Hematopoietic multipotent progenitor cell treated with erythropoietin and hydrocortisone succinate and interleukin-3 and kit ligand, for 17 days (in vitro differentiated cells): ENCODE results near the gene TEAD2.
"Not testable (repeated sequence)": the region's sequence is repeated elsewhere in the genome, so short reads cannot be mapped to it uniquely, and the experiment has no call there.

Experiments used
- DNase-seq: peaks from one replicate; pipeline ENCODE4 v3.0.0-alpha.2; 2015; ENCODE audit warnings: low spot score

Gene TEAD2

GRCh38 chr19:49383599-49383998 is 21.4 kb upstream of the TEAD2 start:
- DNase-seq = no peak

DNA sequence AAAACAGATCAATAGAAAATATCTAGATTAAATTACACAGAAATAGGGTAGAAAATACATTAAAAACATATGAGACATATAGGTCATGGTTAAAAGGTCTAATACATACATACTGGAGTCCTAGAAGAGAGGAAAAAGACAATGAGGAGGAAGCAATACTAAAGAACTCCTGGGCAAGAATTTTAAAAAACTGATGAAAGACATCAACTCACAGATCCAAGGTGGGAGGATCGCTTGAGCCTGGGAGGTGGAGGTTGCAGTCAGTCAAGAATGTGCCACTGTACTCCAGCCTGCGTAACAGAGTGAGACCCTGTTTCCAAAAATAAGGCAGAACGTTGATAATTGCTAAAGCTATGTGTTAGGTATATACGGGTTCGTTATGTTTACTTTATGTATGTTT is 20.4 kb upstream of the TEAD2 start:
- DNase-seq = no peak

DNA sequence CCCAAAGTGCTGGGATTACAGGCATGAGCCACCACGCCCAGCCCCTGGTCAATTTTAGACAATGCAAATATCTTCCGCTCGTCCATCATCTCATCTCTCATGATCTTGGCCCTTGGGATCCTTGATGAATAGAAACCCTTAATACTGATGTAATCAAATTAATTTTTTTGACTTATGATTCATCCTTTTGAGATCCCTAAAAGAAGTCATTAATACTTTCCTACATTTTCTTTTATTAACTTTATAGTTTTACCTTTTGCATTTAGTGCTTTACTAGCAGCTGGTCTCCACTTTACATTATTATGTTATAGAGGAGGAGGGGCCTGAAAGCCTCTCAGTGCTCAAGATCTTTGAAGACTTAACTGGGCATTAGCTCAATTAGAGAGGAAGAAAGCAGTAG is 18.2 kb upstream of the TEAD2 start:
- DNase-seq = no peak

DNA sequence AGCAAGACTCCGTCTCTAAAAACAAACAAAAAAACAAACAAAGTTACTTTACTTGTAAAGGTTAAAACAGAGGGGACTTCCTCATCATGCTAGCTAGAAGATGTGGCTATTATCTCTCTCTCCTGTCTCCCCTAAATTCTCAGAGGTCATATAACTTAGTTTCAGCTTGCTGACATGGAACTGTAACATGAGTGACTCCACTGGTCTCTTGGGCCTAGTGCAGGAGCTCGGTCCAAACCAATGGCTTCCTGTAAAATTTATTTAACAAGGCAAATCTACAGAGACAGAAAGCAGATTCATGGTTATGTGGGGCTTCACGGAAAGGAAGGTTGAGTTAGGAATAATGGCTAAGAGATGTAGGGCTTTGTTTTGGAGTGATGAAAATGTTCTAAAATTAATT is 16.3 kb upstream of the TEAD2 start:
- DNase-seq = no peak

DNA sequence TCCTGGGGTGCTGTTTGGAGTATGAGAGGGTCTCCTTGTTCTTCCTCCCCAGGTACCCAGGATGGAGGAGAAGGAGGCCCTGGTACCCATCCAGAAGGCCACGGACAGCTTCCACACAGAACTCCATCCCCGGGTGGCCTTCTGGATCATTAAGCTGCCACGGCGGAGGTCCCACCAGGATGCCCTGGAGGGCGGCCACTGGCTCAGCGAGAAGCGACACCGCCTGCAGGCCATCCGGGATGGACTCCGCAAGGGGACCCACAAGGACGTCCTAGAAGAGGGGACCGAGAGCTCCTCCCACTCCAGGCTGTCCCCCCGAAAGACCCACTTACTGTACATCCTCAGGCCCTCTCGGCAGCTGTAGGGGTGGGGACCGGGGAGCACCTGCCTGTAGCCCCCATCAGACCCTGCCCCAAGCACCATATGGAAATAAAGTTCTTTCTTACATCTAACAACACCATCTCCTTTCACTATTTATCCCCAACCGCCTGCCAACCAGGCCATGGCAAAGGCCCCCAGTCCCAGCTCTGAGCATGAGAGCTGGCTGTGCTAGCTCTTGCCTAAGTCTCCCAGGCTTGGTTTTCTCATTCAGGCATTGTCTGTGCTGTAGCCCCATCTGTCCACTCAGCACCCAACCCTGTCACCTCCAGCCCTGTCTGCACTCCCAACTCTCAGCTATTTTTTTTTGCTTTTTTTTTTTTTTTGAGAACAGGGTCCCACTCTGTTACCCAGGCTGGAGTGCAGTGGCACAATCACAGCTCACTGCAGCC is 12.6 kb upstream of the TEAD2 start:
- no peak for DNase-seq

- not testable (repeated sequence) for DNase-seq
Measured at GRCh38 chr19:49373174-49373573, 11.0 kb upstream of the TEAD2 start.

DNA sequence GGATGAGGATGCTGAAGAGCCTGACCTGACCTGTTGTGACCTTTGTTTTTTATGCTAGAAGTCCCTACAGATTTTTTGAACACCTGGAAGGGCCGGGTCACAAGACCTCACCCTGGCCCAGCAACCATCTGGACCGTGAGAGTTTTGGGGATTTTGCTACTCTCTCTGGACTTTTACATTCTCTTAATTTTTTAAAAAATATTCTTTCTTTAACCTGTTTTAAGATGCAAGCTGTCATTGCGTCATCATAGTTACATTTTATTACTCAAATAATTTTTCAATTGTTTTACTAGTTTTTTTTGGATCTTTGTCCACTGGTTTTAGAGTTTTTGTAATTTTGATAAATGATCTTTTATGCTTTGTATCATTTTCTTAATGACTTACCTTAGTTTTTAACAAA is 9.0 kb upstream of the TEAD2 start:
- DNase-seq = no peak

- DNase-seq = no peak
Measured at GRCh38 chr19:49368711-49369358, 6.6 kb upstream of the TEAD2 start.

DNA sequence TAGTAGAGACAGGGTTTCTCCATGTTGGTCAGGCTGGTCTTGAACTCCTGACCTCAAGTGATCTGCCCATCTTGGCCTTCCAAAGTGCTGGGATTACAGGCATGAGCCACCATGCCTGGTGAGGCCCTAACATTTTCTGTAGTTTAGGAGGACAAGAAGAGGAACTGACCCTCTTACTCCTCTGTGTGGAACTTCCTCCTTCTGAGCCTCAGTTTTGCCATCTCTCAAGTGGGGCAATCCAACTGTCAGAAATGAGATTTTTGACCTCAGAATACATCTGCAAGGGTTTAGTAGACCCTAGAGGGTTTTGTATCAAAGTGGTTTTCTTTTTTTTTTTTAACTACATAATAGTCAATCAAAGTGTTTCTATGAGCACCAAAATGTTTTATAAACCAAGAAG is 3.9 kb upstream of the TEAD2 start:
- DNase-seq = no peak

- no peak for DNase-seq
Measured at GRCh38 chr19:49364083-49364737, 2.0 kb upstream of the TEAD2 start.

GRCh38 chr19:49363268-49364082 is 1.3 kb upstream of the TEAD2 start, which contains the start of gene DKKL1:
TSS of gene DKKL1 (plus strand) at chr19:49363877. CDS start at chr19:49363999, 122 bp downstream.
- peak; percentile 85 for DNase-seq

DNA sequence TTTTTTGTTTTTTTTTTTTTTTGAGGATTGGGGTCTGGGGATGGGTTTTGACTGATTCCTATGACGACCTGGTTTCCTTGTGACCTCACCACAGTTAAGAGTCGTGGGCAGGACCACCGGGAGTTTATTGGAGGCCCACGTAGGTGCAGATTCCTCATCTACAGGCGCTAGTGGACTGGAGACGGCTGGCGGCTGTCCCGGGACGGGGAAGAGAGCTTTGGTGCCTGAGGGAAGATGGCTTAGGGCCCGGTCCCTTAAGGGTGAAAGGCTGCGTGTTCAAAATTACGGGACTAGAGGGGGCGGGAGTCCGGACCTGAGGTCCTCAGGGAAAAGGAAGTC is 682 bp upstream of the TEAD2 start:
- no peak for DNase-seq

- DNase-seq = no peak
Measured at GRCh38 chr19:49361438-49362047, 673 bp downstream of the TEAD2 start.

GRCh38 chr19:49359851-49360820 is 2.1 kb downstream of the TEAD2 start:
- DNase-seq = no peak

DNA sequence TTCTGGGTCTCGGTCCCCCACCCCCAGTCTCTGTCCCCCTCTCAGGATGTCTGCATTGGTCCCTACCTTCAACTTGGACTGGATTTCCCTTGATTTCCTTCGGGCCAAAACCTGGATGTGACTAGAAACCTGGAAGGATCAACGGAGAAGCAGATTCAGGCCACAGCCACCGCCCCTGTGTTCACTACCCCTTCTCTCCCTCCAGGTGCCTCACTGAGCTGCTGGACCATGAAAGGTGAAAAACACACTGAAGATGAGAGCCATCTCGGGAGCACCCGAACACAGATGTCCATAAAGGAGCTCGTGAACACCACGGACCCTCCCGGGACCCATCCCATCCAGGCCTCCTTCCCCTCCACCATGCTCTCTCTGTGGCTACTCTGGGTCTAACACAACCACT is 5.0 kb downstream of the TEAD2 start:
- no peak for DNase-seq

GRCh38 chr19:49356382-49356781 is 5.8 kb downstream of the TEAD2 start:
- DNase-seq = no peak

GRCh38 chr19:49355909-49356353 is 6.3 kb downstream of the TEAD2 start:
- no peak for DNase-seq

GRCh38 chr19:49349567-49349966 is 12.6 kb downstream of the TEAD2 start:
- DNase-seq = no peak

GRCh38 chr19:49348305-49349189 is 13.7 kb downstream of the TEAD2 start:
- no peak for DNase-seq

GRCh38 chr19:49347835-49348234 is 14.4 kb downstream of the TEAD2 start:
- no peak for DNase-seq
